Neuronal stem cell (in vitro differentiated cells): ENCODE results near the gene CXorf58. TPM values are rescaled to one million over a fixed set of nuclear protein-coding genes. Genes with fewer than 3 reads are reported as not detected.
"Not testable (repeated sequence)": the region's sequence is repeated elsewhere in the genome, so short reads cannot be mapped to it uniquely, and the experiment has no call there.

Experiments
- DNase-seq: peaks from one replicate; pipeline ENCODE4 v3.0.0-alpha.2; 2013; ENCODE audit warnings: low spot score
- H2AFZ ChIP-seq: one replicate; pipeline ENCODE4 v1.6.1; 2013; ENCODE audit warnings: mild to moderate bottlenecking, low read length, inconsistent platforms
- H2AK5ac ChIP-seq: 2 replicates; pipeline ENCODE4 v1.6.1; 2013; ENCODE audit warnings: low read depth, mild to moderate bottlenecking, inconsistent platforms, low read length, moderate library complexity, mixed read lengths
- H2BK120ac ChIP-seq: 2 replicates; pipeline ENCODE4 v1.6.1; 2013; ENCODE audit warnings: low read depth, mild to moderate bottlenecking, inconsistent platforms, low read length, moderate library complexity, mixed read lengths
- H2BK12ac ChIP-seq: one replicate; pipeline ENCODE4 v1.6.1; 2013; ENCODE audit warnings: low read length, inconsistent platforms
- H2BK15ac ChIP-seq: 2 replicates; pipeline ENCODE4 v1.6.1; 2013; ENCODE audit warnings: mild to moderate bottlenecking, low read length, inconsistent platforms, mixed read lengths
- H2BK5ac ChIP-seq: one replicate; pipeline ENCODE4 v1.6.1; 2013; ENCODE audit warnings: inconsistent platforms, mild to moderate bottlenecking, low read length, moderate library complexity
- H3K14ac ChIP-seq: one replicate; pipeline ENCODE4 v1.6.1; 2013; ENCODE audit warnings: low read length, inconsistent platforms
- H3K18ac ChIP-seq: 2 replicates; pipeline ENCODE4 v1.6.1; 2013; ENCODE audit warnings: low read length, inconsistent platforms
- H3K23ac ChIP-seq: 2 replicates; pipeline ENCODE4 v1.6.1; 2013; ENCODE audit warnings: low read depth, mild to moderate bottlenecking, mixed read lengths, low read length, inconsistent platforms; ENCODE audit not compliant: poor library complexity
- H3K27ac ChIP-seq: replicated peaks from 3 replicates; pipeline ENCODE4 v1.5.1; 2013; ENCODE audit warnings: low read length, inconsistent platforms
- H3K27me3 ChIP-seq, 3 experiments: 2 replicates each; pipeline ENCODE4 v1.6.1; 2013; ENCODE audit warnings: low read length in 3 of 3, mild to moderate bottlenecking in 2 of 3, inconsistent platforms in 1 of 3, low read depth in 1 of 3, mixed read lengths in 1 of 3, moderate library complexity in 1 of 3; ENCODE audit not compliant: control insufficient read depth in 3 of 3, insufficient read depth in 3 of 3
- H3K36me3 ChIP-seq, 2 donors: replicated peaks in 1 of 2; 2 replicates each; pipeline ENCODE4 v1.6.1; 2013; ENCODE audit warnings: low read length in 2 of 2; ENCODE audit not compliant: control insufficient read depth in 2 of 2, insufficient read depth in 2 of 2
- H3K4ac ChIP-seq: 2 replicates; pipeline ENCODE4 v1.6.1; 2013; ENCODE audit warnings: inconsistent platforms, mild to moderate bottlenecking, low read length, moderate library complexity
- H3K4me1 ChIP-seq, 2 donors: 1 replicate in 1 of 2; 2 replicates in 1 of 2; pipeline ENCODE4 v1.6.1; 2013; ENCODE audit warnings: low read length in 2 of 2, low read depth in 1 of 2; ENCODE audit not compliant: control insufficient read depth in 2 of 2, insufficient read depth in 1 of 2
- H3K4me2 ChIP-seq: one replicate; pipeline ENCODE4 v1.6.1; 2013; ENCODE audit warnings: mild to moderate bottlenecking, low read length, inconsistent platforms; ENCODE audit not compliant: insufficient read depth, poor library complexity, severe bottlenecking
- H3K4me3 ChIP-seq, 2 donors: 2 replicates each; pipeline ENCODE4 v1.5.1; 2013; ENCODE audit warnings: low read length in 2 of 2, mild to moderate bottlenecking in 2 of 2, inconsistent platforms in 1 of 2, moderate library complexity in 1 of 2
- H3K79me1 ChIP-seq: one replicate; pipeline ENCODE4 v1.6.1; 2013; ENCODE audit warnings: low read depth, mild to moderate bottlenecking, inconsistent platforms, low read length, moderate library complexity
- H3K9ac ChIP-seq: one replicate; pipeline ENCODE4 v1.6.1; 2013; ENCODE audit warnings: mild to moderate bottlenecking, low read depth, low read length, inconsistent platforms; ENCODE audit not compliant: poor library complexity
- H3K9me3 ChIP-seq, 2 donors: replicated peaks in 1 of 2; 2 replicates each; pipeline versions ENCODE3 to v1.6.1; 2013; ENCODE audit warnings: low read length in 2 of 2, mild to moderate bottlenecking in 2 of 2, inconsistent platforms in 1 of 2, low read depth in 1 of 2, mixed read lengths in 1 of 2, moderate library complexity in 1 of 2; ENCODE audit not compliant: control insufficient read depth in 2 of 2, insufficient read depth in 1 of 2
- H4K8ac ChIP-seq: one replicate; pipeline ENCODE4 v1.6.1; 2013; ENCODE audit warnings: low read depth, mild to moderate bottlenecking, inconsistent platforms, low read length, moderate library complexity
- H4K91ac ChIP-seq: one replicate; pipeline ENCODE4 v1.6.1; 2013; ENCODE audit warnings: low read length, low read depth, mild to moderate bottlenecking, inconsistent platforms; ENCODE audit not compliant: poor library complexity
- WGBS, 2 donors: extraction: QIAGEN DNeasy Blood & Tissue Kit; methylation state at CpG; one replicate each; pipeline ENCODE4 v1.1.7; 2013; ENCODE audit warnings: missing lambda C conversion rate in 2 of 2, mixed read lengths in 1 of 2; ENCODE audit not compliant: insufficient read length in 2 of 2, insufficient replicate concordance in 1 of 2; ENCODE audit errors: extremely low coverage in 2 of 2; 5-methylcytosine and 5-hydroxymethylcytosine counted together
- polyA plus RNA-seq, 2 experiments: library from polyadenylated mRNA; stranded (reverse); fragments of 200-250 nt; gene quantifications; one replicate each; pipeline ENCODE4 v1.2.3, GENCODE V29; 2013

The CXorf58 gene, protein sequence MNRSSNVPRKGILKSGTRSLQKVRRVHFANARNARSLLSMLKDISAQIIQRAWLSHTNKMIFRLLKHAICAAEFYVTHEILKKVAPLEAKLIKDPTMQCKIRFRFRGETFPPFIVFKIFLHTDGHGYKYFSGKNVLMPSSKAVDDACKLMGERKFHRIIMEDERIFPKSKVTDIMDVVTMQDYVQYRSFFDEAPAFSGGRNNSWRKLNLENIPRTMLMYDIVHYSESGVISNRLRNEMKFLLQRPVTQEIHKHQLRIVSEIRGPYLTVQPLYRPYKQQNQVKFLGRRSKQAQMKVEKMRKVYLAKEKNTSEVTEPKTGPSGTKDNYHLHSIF
- 0.01 TPM for polyA plus RNA-seq (2013, experiment 1 of 2)
- polyA plus RNA-seq (2013, experiment 2 of 2): not detected

DNA sequence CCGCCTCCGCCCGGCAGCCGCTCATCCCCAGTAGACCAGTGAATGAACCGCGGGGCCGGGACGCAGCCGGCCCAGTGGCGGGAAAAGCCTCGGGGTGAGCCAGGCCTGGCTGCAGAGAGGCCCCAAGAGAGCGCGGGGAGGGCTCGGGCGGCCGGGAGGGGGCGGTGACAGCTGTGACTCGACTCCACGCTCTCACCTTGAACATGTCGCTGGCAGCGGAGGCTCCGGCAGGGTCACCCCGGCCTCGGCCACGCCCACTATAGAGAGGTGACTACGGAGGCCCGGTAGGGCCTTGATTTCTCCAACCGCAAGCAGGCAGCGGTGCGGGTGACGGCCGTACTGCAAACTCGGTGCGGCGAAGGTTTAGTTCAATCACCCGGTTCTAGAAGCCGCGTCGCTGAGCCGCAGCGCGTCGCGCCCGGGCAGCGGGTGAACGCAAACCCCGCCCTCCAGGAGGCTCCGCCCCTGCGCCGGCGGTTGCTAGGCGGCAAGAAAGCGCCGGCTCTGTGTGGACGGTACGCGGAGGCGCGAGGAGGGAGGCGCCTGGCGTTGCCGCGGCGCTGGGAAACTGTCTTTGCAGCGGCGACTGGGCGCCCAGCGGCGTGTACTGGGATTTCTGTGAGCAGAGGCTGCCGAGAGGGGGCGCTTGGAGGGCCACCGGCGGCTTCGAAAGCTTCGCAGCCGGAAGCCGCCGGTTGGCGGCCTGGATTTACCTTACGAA, at the start of gene CXorf58, which contains the start of gene APOO:
Gene CXorf58 (plus strand): TSS at position 509 of the 721 bp plus-strand sequence. CDS start 2,297 bp downstream, outside the sequence.
Gene APOO (minus strand): TSS at position 441 of the 721 bp plus-strand sequence. CDS start 236 bp downstream, at position 205.
- Histone ChIP-seq H3K14ac (no peak within 1 kb of the TSS), H3K4me2 (peak within 1 kb of the TSS; percentile 37), H4K8ac (no peak within 1 kb of the TSS), H2BK120ac (no peak within 1 kb of the TSS), H3K27ac (peak within 1 kb of the TSS; percentile 79), H3K4me3 (peak within 1 kb of the TSS; percentile 74 to 88), H2AK5ac (no peak within 1 kb of the TSS), H2BK15ac (no peak within 1 kb of the TSS), H3K79me1 (no peaks in the 10 kb centered on the region), H3K9me3 (no peaks in the 10 kb centered on the region), H3K9ac (no peak within 1 kb of the TSS), H3K4me1 (no peaks in the 10 kb centered on the region), H3K23ac (peak within 1 kb of the TSS; percentile 80), H3K4ac (no peak within 1 kb of the TSS), H4K91ac (no peak within 1 kb of the TSS), H3K27me3 (no peaks in the 10 kb centered on the region), H3K36me3 (no peaks in the 10 kb centered on the region), H3K18ac (no peak within 1 kb of the TSS), H2BK5ac (no peak within 1 kb of the TSS), H2BK12ac (no peak within 1 kb of the TSS), H2AFZ (peak within 1 kb of the TSS; percentile 94)
- peak; percentile 80 for DNase-seq
- WGBS, 2 donors: no CpG with 5 or more reads among the region's 81 CpGs

DNA sequence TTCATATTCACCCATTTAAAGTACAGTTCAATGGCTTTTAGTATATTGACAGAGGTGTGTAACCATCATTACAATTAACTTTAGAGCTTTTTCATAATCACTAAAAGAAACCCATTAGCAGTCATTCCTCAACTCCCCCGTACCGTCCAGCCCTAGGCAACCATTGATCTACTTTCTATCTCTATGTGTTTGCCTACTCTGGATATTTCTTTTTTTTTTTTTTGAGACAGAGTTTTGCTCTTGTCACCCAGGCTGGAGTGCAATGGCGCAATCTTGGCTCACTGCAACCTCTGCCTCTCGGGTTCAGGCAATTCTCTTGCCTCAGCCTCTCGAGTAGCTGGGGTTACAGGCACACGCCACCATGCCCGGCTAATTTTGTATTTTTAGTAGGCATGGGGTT, 48.6 kb upstream of the CXorf58 start:
- not testable (repeated sequence) for H3K4me1 ChIP-seq, H3K27ac ChIP-seq, DNase-seq, H3K27me3 ChIP-seq, H3K79me1 ChIP-seq, H2BK15ac ChIP-seq, H3K14ac ChIP-seq, H2BK120ac ChIP-seq, H3K4ac ChIP-seq, H3K4me2 ChIP-seq, H3K18ac ChIP-seq, H3K4me3 ChIP-seq, H3K9ac ChIP-seq, H2BK12ac ChIP-seq, H2BK5ac ChIP-seq, H4K8ac ChIP-seq, H4K91ac ChIP-seq, H2AK5ac ChIP-seq, H3K9me3 ChIP-seq, H3K23ac ChIP-seq, H2AFZ ChIP-seq
- peaks cover 0 to 17% of the 10 kb centered on the region in 2 donors for H3K36me3 ChIP-seq
- WGBS, 2 donors: no CpG with 5 or more reads among the region's 7 CpGs

DNA sequence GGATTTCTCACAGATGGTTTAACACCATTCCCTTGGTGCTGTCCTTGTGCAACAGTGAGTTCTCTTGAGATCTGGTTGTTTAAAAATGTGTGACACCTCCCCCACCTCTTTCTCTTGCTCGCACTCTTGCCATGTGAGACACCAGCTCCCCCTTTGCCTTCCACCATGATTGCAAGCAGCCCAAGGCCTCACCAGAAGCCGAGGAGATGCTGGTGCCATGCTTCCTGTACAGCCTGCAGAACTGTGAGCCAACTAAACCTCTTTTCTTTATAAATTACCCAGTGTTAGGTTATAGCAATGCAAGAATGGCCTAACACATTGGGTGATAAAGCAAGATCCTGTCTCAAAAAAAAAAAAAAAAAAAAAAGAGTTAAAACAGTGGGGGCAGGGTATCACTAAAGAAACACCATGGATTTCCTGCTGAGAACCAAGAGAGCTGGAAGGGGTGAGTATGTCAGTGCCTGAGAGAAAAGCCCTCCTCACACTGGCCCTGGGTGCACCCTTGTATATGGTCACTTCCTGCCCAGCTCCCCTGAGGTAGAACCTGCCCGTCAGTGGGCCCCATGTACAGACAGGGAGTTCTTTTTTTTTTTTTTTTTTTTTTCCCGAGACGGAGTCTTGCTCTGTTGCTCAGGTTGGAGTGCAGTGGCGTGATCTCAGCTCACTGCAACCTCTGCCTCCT, 46.5 kb upstream of the CXorf58 start:
- H2BK120ac ChIP-seq: no peak overlapping the region
- H4K91ac ChIP-seq: no peak overlapping the region
- H3K14ac ChIP-seq: no peak overlapping the region
- H3K23ac ChIP-seq: no peak overlapping the region
- H3K4me3 ChIP-seq: no peak overlapping the region
- H3K27me3 ChIP-seq: no peaks in the 10 kb centered on the region
- H3K27ac ChIP-seq: no peak overlapping the region
- no peak overlapping the region for H2AK5ac ChIP-seq
- no peak overlapping the region for H2AFZ ChIP-seq
- no peak overlapping the region for H3K9ac ChIP-seq
- H3K4me2 ChIP-seq: no peak overlapping the region
- no peak overlapping the region for H2BK12ac ChIP-seq
- no peaks in the 10 kb centered on the region for H3K4me1 ChIP-seq
- no peak overlapping the region for H2BK5ac ChIP-seq
- peaks cover 0 to 16% of the 10 kb centered on the region in 2 donors for H3K36me3 ChIP-seq
- no CpG with 5 or more reads among the region's 6 CpGs for WGBS, 2 donors
- no peaks in the 10 kb centered on the region for H3K79me1 ChIP-seq
- no peak overlapping the region for H4K8ac ChIP-seq
- no peak overlapping the region for H3K4ac ChIP-seq
- H2BK15ac ChIP-seq: no peak overlapping the region
- no peak for DNase-seq
- no peak overlapping the region for H3K18ac ChIP-seq
- H3K9me3 ChIP-seq: no peaks in the 10 kb centered on the region
